Esophagus squamous epithelium (tissue), 4 donors: ENCODE measurements around the gene CTSA.

Experiments
- CTCF ChIP-seq, 6 experiments: fragments of 450-650 bp in 4 of 6; fragments of 200-600 bp in 2 of 6; sonication (generic) in 2 of 6; IDR thresholded peaks; one replicate each; pipeline ENCODE4 v1.5.1; 2016 to 2019; ENCODE audit warnings: antibody characterized with exemption in 6 of 6, mild to moderate bottlenecking in 4 of 6, moderate library complexity in 4 of 6
- POLR2A ChIP-seq, 4 donors: fragments of 450-650 bp; IDR thresholded peaks; one replicate each; pipeline ENCODE4 v1.6.1; 2017; ENCODE audit warnings: antibody characterized with exemption in 4 of 4, mild to moderate bottlenecking in 4 of 4, moderate library complexity in 3 of 4

- TF ChIP-seq CTCF (IDR thresholded peaks at IDR 0.05) (no peak), POLR2A (IDR thresholded peaks at IDR 0.05) (no peak)
Observed at GRCh38 chr20:45860560-45861220, 30.4 kb upstream of the CTSA start.
